ENCODE measurements around the gene NDFIP1.
A peak's percentile ranks its signal among the peaks of the same experiment; 100 is the strongest.

- TF ChIP-seq CTCF (conservative IDR thresholded peaks at IDR 0.05; ENCODE audit: low read depth, low read length) (no peak), POLR2A (IDR thresholded peaks at IDR 0.05; ENCODE audit: low read depth, low read length) (no peak), MAZ (IDR thresholded peaks at IDR 0.05; ENCODE audit: borderline replicate concordance, low read depth, low read length) (no peak), RFX5 (IDR thresholded peaks at IDR 0.05; ENCODE audit: low read depth, low read length) (no peak), ELK1 (IDR thresholded peaks at IDR 0.05; ENCODE audit: borderline replicate concordance, low read depth, low read length) (no peak), CEBPB (IDR thresholded peaks at IDR 0.05; ENCODE audit: low read depth, low read length) (no peak), CHD1 (IDR thresholded peaks at IDR 0.05; ENCODE audit: low read depth, low read length) (no peak), BHLHE40 (IDR thresholded peaks at IDR 0.05; ENCODE audit: low read depth, low read length) (no peak), FOS (IDR thresholded peaks at IDR 0.05; ENCODE audit: low read depth, low read length) (no peak), RAD21 (IDR thresholded peaks at IDR 0.05; ENCODE audit: low read length) (no peak), MAFK (IDR thresholded peaks at IDR 0.05; ENCODE audit: low read depth, low read length) (peak; percentile 95), SMC3 (IDR thresholded peaks at IDR 0.05; ENCODE audit: low read depth, low read length) (no peak), NFE2L2 (IDR thresholded peaks at IDR 0.05; ENCODE audit: low read depth, low read length) (no peak)
- TF ChIP-seq, protein P1, sequence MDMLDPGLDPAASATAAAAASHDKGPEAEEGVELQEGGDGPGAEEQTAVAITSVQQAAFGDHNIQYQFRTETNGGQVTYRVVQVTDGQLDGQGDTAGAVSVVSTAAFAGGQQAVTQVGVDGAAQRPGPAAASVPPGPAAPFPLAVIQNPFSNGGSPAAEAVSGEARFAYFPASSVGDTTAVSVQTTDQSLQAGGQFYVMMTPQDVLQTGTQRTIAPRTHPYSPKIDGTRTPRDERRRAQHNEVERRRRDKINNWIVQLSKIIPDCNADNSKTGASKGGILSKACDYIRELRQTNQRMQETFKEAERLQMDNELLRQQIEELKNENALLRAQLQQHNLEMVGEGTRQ (IDR thresholded peaks at IDR 0.05; ENCODE audit: low read depth, low read length): no peak
These were observed 2.6 kb downstream of the NDFIP1 start for GRCh38 chr5:142110988-142111687.
